HEK293 (cell line): ENCODE measurements around the gene B4GALT6.

Source experiments
- CTCF ChIA-PET: fragments of 350-600 bp; formaldehyde crosslinking; extraction: SDS; loops from one replicate; lab custom pipeline; 2021; ENCODE audit warnings: antibody characterized with exemption; lab: Yijun Ruan, JAX
- POLR2A ChIA-PET: fragments of 300-600 bp; formaldehyde crosslinking; extraction: SDS; loops from one replicate; lab custom pipeline; 2020; ENCODE audit warnings: antibody characterized with exemption, inconsistent platforms; lab: Yijun Ruan, JAX
- H3K27ac ChIP-seq: fragments of 200-500 bp; sonication (Bioruptor generic); 2 replicates; pipeline ENCODE4 v1.5.1; 2014; ENCODE audit warnings: low read depth, low read length, control low read depth, inconsistent platforms; ENCODE audit errors: extremely low read depth
- H3K36me3 ChIP-seq, 2 experiments: fragments of 200-500 bp in 1 of 2; sonication (Bioruptor generic) in 1 of 2; 1 replicate in 1 of 2; 2 replicates in 1 of 2; pipeline ENCODE4 v1.5.1; 2014 to 2017; ENCODE audit warnings: inconsistent platforms in 2 of 2, low read length in 2 of 2; ENCODE audit not compliant: control insufficient read depth in 2 of 2, insufficient read depth in 1 of 2
- H3K4me1 ChIP-seq: fragments of 200-500 bp; sonication (Bioruptor generic); 2 replicates; pipeline ENCODE4 v1.5.1; 2014; ENCODE audit warnings: mild to moderate bottlenecking, low read length, inconsistent platforms; ENCODE audit not compliant: control insufficient read depth, insufficient read depth
- H3K4me3 ChIP-seq: 2 replicates; pipeline ENCODE4 v1.5.1; 2011; ENCODE audit warnings: low read depth, mild to moderate bottlenecking, control low read depth, low read length, moderate library complexity
- H3K9me3 ChIP-seq: fragments of 200-500 bp; sonication (Bioruptor generic); 2 replicates; pipeline ENCODE4 v1.5.1; 2014; ENCODE audit warnings: low read depth, low read length, inconsistent platforms; ENCODE audit not compliant: control insufficient read depth, insufficient read depth
- BCL11B ChIP-seq: fragments of 450-650 bp; formaldehyde crosslinking; IDR thresholded peaks from 2 replicates; pipeline ENCODE4 v1.5.1; 2016; ENCODE audit warnings: low read depth, missing biosample characterization, missing genetic modification characterization
- FEZF1 ChIP-seq: fragments of 450-650 bp; formaldehyde crosslinking; IDR thresholded peaks from 2 replicates; pipeline ENCODE4 v1.5.1; 2016; ENCODE audit warnings: missing biosample characterization, missing genetic modification characterization
- HOXA7 ChIP-seq: sonication (generic); formaldehyde crosslinking; IDR thresholded peaks from 2 replicates; pipeline ENCODE4 v1.8.1; 2022; ENCODE audit warnings: missing genetic modification reagents, borderline replicate concordance
- MEIS1 ChIP-seq: sonication (generic); formaldehyde crosslinking; IDR thresholded peaks from 2 replicates; pipeline ENCODE4 v1.8.1; 2022; ENCODE audit warnings: missing genetic modification reagents, mild to moderate bottlenecking, borderline replicate concordance
- MZF1 ChIP-seq: fragments of 450-650 bp; formaldehyde crosslinking; IDR thresholded peaks from 2 replicates; pipeline ENCODE4 v1.5.1; 2017; ENCODE audit warnings: missing biosample characterization, missing genetic modification characterization, borderline replicate concordance
- PRDM4 ChIP-seq: fragments of 450-650 bp; formaldehyde crosslinking; IDR thresholded peaks from 2 replicates; pipeline ENCODE4 v1.5.1; 2017; ENCODE audit warnings: missing biosample characterization, missing genetic modification characterization
- RBAK ChIP-seq: fragments of 450-650 bp; formaldehyde crosslinking; IDR thresholded peaks from 2 replicates; pipeline ENCODE4 v1.5.1; 2016; ENCODE audit warnings: missing biosample characterization, missing genetic modification characterization
- SCRT2 ChIP-seq: fragments of 450-650 bp; formaldehyde crosslinking; IDR thresholded peaks from 2 replicates; pipeline ENCODE4 v1.5.1; 2016; ENCODE audit warnings: missing biosample characterization, missing genetic modification characterization
- SETDB1 ChIP-seq: IDR thresholded peaks from one replicate; pipeline ENCODE4 v1.6.1; 2017; ENCODE audit warnings: mild to moderate bottlenecking, low read length, moderate library complexity, mixed read lengths; ENCODE audit not compliant: insufficient read length
- SP2 ChIP-seq: fragments of 450-650 bp; formaldehyde crosslinking; IDR thresholded peaks from 2 replicates; pipeline ENCODE4 v1.5.1; 2016; ENCODE audit warnings: missing biosample characterization, missing genetic modification characterization
- TRIM28 ChIP-seq: IDR thresholded peaks from 2 replicates; pipeline ENCODE4 v1.6.1; 2011; ENCODE audit warnings: low read length, control low read depth, borderline replicate concordance
- ZFP69B ChIP-seq: fragments of 450-650 bp; formaldehyde crosslinking; IDR thresholded peaks from 2 replicates; pipeline ENCODE4 v1.5.1; 2016; ENCODE audit warnings: missing biosample characterization, missing genetic modification characterization
- ZNF10 ChIP-seq: fragments of 450-650 bp; formaldehyde crosslinking; IDR thresholded peaks from 2 replicates; pipeline ENCODE4 v1.5.1; 2017; ENCODE audit warnings: missing biosample characterization, missing genetic modification characterization
- ZNF140 ChIP-seq: fragments of 450-650 bp; formaldehyde crosslinking; IDR thresholded peaks from 2 replicates; pipeline ENCODE4 v1.5.1; 2016; ENCODE audit warnings: missing biosample characterization, missing genetic modification characterization
- ZNF16 ChIP-seq: fragments of 450-650 bp; formaldehyde crosslinking; IDR thresholded peaks from 2 replicates; pipeline ENCODE4 v1.5.1; 2016; ENCODE audit warnings: low read depth, missing biosample characterization, missing genetic modification characterization
- ZNF221 ChIP-seq: fragments of 450-650 bp; formaldehyde crosslinking; IDR thresholded peaks from 2 replicates; pipeline ENCODE4 v1.5.1; 2017; ENCODE audit warnings: missing biosample characterization, missing genetic modification characterization, borderline replicate concordance
- ZNF335 ChIP-seq: fragments of 450-650 bp; formaldehyde crosslinking; conservative IDR thresholded peaks from 2 replicates; pipeline ENCODE4 v1.5.1; 2016; ENCODE audit warnings: missing biosample characterization, missing genetic modification characterization
- ZNF341 ChIP-seq: fragments of 450-650 bp; formaldehyde crosslinking; IDR thresholded peaks from 2 replicates; pipeline ENCODE4; 2016; ENCODE audit warnings: low read depth, missing biosample characterization, missing genetic modification characterization
- ZNF354C ChIP-seq: fragments of 450-650 bp; formaldehyde crosslinking; IDR thresholded peaks from 2 replicates; pipeline ENCODE4 v1.5.1; 2016; ENCODE audit warnings: missing biosample characterization, missing genetic modification characterization, low read depth, borderline replicate concordance
- ZNF391 ChIP-seq: fragments of 450-650 bp; formaldehyde crosslinking; IDR thresholded peaks from 2 replicates; pipeline ENCODE4 v1.5.1; 2016; ENCODE audit warnings: low read depth, missing biosample characterization, missing genetic modification characterization, borderline replicate concordance
- ZNF473 ChIP-seq: fragments of 450-650 bp; formaldehyde crosslinking; IDR thresholded peaks from 2 replicates; pipeline ENCODE4 v1.5.1; 2017; ENCODE audit warnings: missing biosample characterization, missing genetic modification characterization
- ZNF48 ChIP-seq: fragments of 450-650 bp; formaldehyde crosslinking; IDR thresholded peaks from 2 replicates; pipeline ENCODE4 v1.5.1; 2016; ENCODE audit warnings: missing biosample characterization, missing genetic modification characterization
- ZNF518A ChIP-seq: fragments of 450-650 bp; formaldehyde crosslinking; conservative IDR thresholded peaks from 2 replicates; pipeline ENCODE4 v1.5.1; 2016; ENCODE audit warnings: low read depth, missing biosample characterization, missing genetic modification characterization
- ZNF530 ChIP-seq: fragments of 450-650 bp; formaldehyde crosslinking; IDR thresholded peaks from 2 replicates; pipeline ENCODE4 v1.5.1; 2016; ENCODE audit warnings: low read depth, missing biosample characterization, missing genetic modification characterization
- ZNF580 ChIP-seq: fragments of 450-650 bp; formaldehyde crosslinking; IDR thresholded peaks from 2 replicates; pipeline ENCODE4 v1.5.1; 2016; ENCODE audit warnings: missing biosample characterization, missing genetic modification characterization
- ZNF830 ChIP-seq: fragments of 450-650 bp; IDR thresholded peaks from 2 replicates; pipeline ENCODE4 v1.5.0; 2018; ENCODE audit warnings: missing biosample characterization, missing genetic modification characterization, low read depth, mild to moderate bottlenecking, moderate library complexity
- ZNF837 ChIP-seq: fragments of 450-650 bp; formaldehyde crosslinking; IDR thresholded peaks from 2 replicates; pipeline ENCODE4 v1.5.1; 2016; ENCODE audit warnings: missing biosample characterization, missing genetic modification characterization

Gene B4GALT6

GRCh38 chr18:31720867-31721266 lies 36.5 kb upstream of the B4GALT6 start:
- H3K9me3 ChIP-seq = no peaks in the 10 kb centered on the region

GRCh38 chr18:31719363-31720006 lies 35.1 kb upstream of the B4GALT6 start:
- Histone ChIP-seq H3K9me3 (no peaks in the 10 kb centered on the region), H3K27ac (no peak overlapping the region), H3K36me3 (no peaks in the 10 kb centered on the region), H3K4me3 (no peak overlapping the region), H3K4me1 (no peaks in the 10 kb centered on the region)
- ChIA-PET POLR2A (no interaction called here), CTCF (interaction anchor here (0.6 to 1.9 kb wide), 8 partner anchors 13 to 601 kb away, joined by 3 to 7 read pairs (median 3); no protein-coding TSS in a partner anchor)
- TF ChIP-seq SETDB1 = peak; percentile 96
- TF ChIP-seq ZNF341 (tag by site-specific recombination) = no peak
- peak; percentile 19; the same call in 1 of the 2 replicates for TF ChIP-seq TRIM28

More at GRCh38 chr18:31720867-31721266, 36.5 kb upstream of the B4GALT6 start:
- ChIA-PET CTCF (interaction anchor here (0.6 to 4.9 kb wide), 3 partner anchors 14 to 157 kb away, joined by 3 to 80 read pairs (median 4); no protein-coding TSS in a partner anchor), POLR2A (no interaction called here)
- TF ChIP-seq BCL11B (tag by site-specific recombination) (no peak), MEIS1 (no peak), SCRT2 (tag by site-specific recombination) (no peak), ZNF221 (tag by site-specific recombination) (no peak), ZNF473 (tag by site-specific recombination) (no peak), MZF1 (tag by site-specific recombination) (no peak), ZFP69B (no peak), SP2 (tag by site-specific recombination) (no peak), ZNF10 (tag by site-specific recombination) (no peak), HOXA7 (no peak), ZNF837 (no peak), ZNF830 (tag by site-specific recombination) (no peak), ZNF48 (tag by site-specific recombination) (no peak), ZNF580 (tag by site-specific recombination) (no peak)
- Histone ChIP-seq H3K36me3 (no peaks in the 10 kb centered on the region), H3K4me1 (no peaks in the 10 kb centered on the region), H3K4me3 (no peak overlapping the region), H3K27ac (no peak overlapping the region)

GRCh38 chr18:31718386-31718785 lies 34.0 kb upstream of the B4GALT6 start:
- H3K9me3 ChIP-seq = no peaks in the 10 kb centered on the region
- no peaks in the 10 kb centered on the region for H3K36me3 ChIP-seq
- H3K27ac ChIP-seq = no peak overlapping the region
- no peak overlapping the region for H3K4me3 ChIP-seq
- POLR2A ChIA-PET = no interaction called here
- CTCF ChIA-PET = interaction anchor here (0.7 to 1.6 kb wide), 5 partner anchors 12 to 749 kb away, joined by 3 to 7 read pairs (median 3); no protein-coding TSS in a partner anchor
- H3K4me1 ChIP-seq = no peaks in the 10 kb centered on the region
- TF ChIP-seq ZNF140 (tag by site-specific recombination) = no peak
- TF ChIP-seq RBAK (tag by site-specific recombination) = no peak
- no peak for TF ChIP-seq ZNF16 (tag by site-specific recombination)
- TF ChIP-seq ZNF530 (tag by site-specific recombination) = no peak
- no peak for TF ChIP-seq ZNF518A (tag by site-specific recombination)
- TF ChIP-seq ZNF335 (tag by site-specific recombination) = no peak
- no peak for TF ChIP-seq FEZF1 (tag by site-specific recombination)
- TF ChIP-seq ZNF391 (tag by site-specific recombination) = no peak
- TF ChIP-seq PRDM4 (tag by site-specific recombination) = no peak
- TF ChIP-seq ZNF354C (tag by site-specific recombination) = no peak
